ENCODE measurements around the gene SLC25A30.

SLC25A30 gene

DNA sequence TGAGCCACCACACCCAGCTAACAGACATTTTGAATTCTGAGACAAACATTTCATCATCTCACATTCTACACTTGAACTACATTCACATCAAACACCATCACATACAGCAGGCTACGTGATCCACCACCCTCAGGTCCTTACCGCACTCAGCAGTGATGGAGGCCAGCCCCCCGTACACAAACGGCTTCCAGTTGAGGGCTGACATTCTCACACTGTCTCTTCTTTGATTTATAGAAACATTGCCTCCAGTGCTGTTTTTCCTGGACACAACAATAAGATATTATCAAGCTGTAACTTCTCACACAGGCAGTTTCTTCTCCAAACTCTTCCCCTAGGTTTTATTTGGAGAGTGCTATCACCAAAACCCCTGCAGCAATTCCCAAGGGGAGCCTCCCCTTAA lies 7.0 kb downstream of the SLC25A30 start:
- Histone ChIP-seq H3K9ac (ENCODE audit: low read length in 2 of 2) (no peak overlapping the region), H3K36me3 (ENCODE audit: control insufficient read depth in 2 of 2, insufficient read depth in 2 of 2, low read length in 2 of 2) (peaks cover 0 to 16% of the 10 kb centered on the region in 2 donors), H3K9me3 (ENCODE audit: control insufficient read depth in 2 of 2, low read length in 2 of 2) (no peaks in the 10 kb centered on the region), H3K4me1 (ENCODE audit: control insufficient read depth, insufficient read depth, low read length) (peaks cover 7% of the 10 kb centered on the region), H3K4me3 (ENCODE audit: low read length in 2 of 2) (no peak overlapping the region), H3K27ac (ENCODE audit: low read length) (no peak overlapping the region), H3K27me3 (ENCODE audit: control insufficient read depth in 1 of 2, insufficient read depth in 2 of 2, low read length in 2 of 2) (no peaks in the 10 kb centered on the region)

DNA sequence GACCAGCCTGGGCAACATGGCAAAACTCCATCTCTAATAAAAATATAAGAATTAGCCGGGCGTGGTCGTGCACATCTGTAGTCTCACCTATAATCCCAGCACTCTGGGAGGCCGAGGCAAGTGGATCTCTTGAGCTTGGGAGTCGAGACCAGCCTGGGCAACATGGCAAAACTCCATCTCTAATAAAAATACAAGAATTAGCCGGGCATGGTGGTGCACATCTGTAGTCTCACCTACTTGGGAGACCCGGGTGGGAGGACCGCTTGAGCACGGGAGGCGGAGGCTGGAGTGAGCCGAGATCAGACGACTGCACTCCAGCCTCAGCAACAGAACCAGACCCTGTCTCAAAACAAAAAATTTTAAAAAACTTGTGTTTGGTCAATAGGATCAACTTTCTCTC lies 7.7 kb downstream of the SLC25A30 start:
- Histone ChIP-seq H3K36me3 (ENCODE audit: control insufficient read depth in 2 of 2, insufficient read depth in 2 of 2, low read length in 2 of 2) (peaks cover 3 to 16% of the 10 kb centered on the region in 2 donors), H3K9me3 (ENCODE audit: control insufficient read depth in 2 of 2, low read length in 2 of 2) (no peaks in the 10 kb centered on the region), H3K4me3 (ENCODE audit: low read length in 2 of 2) (no peak overlapping the region), H3K4me1 (ENCODE audit: control insufficient read depth, insufficient read depth, low read length) (peaks cover 7% of the 10 kb centered on the region), H3K27me3 (ENCODE audit: control insufficient read depth in 1 of 2, insufficient read depth in 2 of 2, low read length in 2 of 2) (no peaks in the 10 kb centered on the region), H3K27ac (ENCODE audit: low read length) (no peak overlapping the region), H3K9ac (ENCODE audit: low read length in 2 of 2) (no peak overlapping the region)

DNA sequence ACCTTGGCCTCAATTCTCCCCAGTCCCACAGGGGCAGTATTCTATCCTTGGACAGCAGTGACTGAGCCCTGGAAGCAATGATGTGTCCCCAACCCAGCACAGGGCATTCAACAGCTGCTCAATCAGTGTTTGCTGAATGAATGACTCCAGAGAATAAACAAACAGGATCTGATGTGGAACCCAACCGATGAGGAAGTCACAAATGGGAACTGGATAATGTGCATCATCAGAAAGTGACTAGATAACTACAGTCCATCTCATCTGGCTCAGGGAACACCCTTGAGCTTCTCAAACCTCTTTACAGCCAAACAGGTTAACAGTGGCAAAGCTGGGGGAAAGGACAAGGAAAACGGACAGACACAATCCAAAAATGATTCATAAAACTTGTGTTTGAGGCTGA lies 8.2 kb downstream of the SLC25A30 start:
- Histone ChIP-seq H3K9me3 (ENCODE audit: control insufficient read depth in 2 of 2, low read length in 2 of 2) (no peaks in the 10 kb centered on the region), H3K27me3 (ENCODE audit: control insufficient read depth in 1 of 2, insufficient read depth in 2 of 2, low read length in 2 of 2) (no peaks in the 10 kb centered on the region), H3K4me1 (ENCODE audit: control insufficient read depth, insufficient read depth, low read length) (peaks cover 4% of the 10 kb centered on the region), H3K4me3 (ENCODE audit: low read length in 2 of 2) (no peak overlapping the region), H3K36me3 (ENCODE audit: control insufficient read depth in 2 of 2, insufficient read depth in 2 of 2, low read length in 2 of 2) (peaks cover 8 to 16% of the 10 kb centered on the region in 2 donors), H3K27ac (ENCODE audit: low read length) (no peak overlapping the region), H3K9ac (ENCODE audit: low read length in 2 of 2) (no peak overlapping the region)

DNA sequence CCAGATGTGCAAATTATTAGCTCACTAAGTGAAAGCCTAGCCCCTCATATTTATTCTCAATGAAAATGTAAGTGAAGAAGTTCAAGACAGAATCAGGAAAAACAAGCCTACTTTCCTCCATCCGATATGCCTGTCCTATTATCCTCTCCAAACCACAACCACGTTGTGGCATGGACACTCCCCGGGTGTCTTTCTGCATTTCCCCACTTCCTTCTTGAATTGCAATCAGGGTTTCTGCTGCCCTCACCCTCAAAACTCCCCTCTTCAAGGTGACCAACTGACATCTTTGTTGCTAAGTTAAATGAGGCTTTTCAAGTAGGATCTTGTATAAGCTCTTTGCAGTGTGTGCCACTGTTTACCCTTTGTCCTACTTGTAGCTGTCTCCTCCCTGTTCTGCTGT lies 11.8 kb downstream of the SLC25A30 start:
- Histone ChIP-seq H3K27ac (ENCODE audit: low read length) (no peak overlapping the region), H3K9ac (ENCODE audit: low read length in 2 of 2) (no peak overlapping the region), H3K4me1 (ENCODE audit: control insufficient read depth, insufficient read depth, low read length) (no peaks in the 10 kb centered on the region), H3K36me3 (ENCODE audit: control insufficient read depth in 2 of 2, insufficient read depth in 2 of 2, low read length in 2 of 2) (peaks cover 8 to 23% of the 10 kb centered on the region in 2 donors), H3K9me3 (ENCODE audit: control insufficient read depth in 2 of 2, low read length in 2 of 2) (no peaks in the 10 kb centered on the region), H3K27me3 (ENCODE audit: control insufficient read depth in 1 of 2, insufficient read depth in 2 of 2, low read length in 2 of 2) (no peaks in the 10 kb centered on the region), H3K4me3 (ENCODE audit: low read length in 2 of 2) (no peak overlapping the region)

DNA sequence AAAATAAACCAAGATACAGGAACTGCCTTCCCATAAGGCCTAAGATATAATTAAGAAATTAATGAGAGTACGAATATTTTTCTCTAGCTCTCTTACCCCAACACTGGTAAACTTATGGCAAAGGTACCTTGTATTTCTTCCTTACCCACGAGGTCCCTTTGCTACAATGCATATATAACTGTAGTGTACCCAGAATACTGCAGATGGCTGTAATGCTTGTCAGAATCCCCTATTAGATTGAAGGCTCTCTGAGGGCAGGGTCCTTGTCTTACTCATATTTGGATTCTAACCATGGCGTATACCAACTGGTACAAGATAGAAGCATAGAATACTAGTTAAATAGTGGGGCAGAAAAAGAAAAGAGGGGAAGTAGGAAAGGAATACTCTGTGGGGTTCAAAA lies 15.1 kb downstream of the SLC25A30 start:
- Histone ChIP-seq H3K27me3 (ENCODE audit: control insufficient read depth in 1 of 2, insufficient read depth in 2 of 2, low read length in 2 of 2) (no peaks in the 10 kb centered on the region), H3K9me3 (ENCODE audit: control insufficient read depth in 2 of 2, low read length in 2 of 2) (no peaks in the 10 kb centered on the region), H3K36me3 (ENCODE audit: control insufficient read depth in 2 of 2, insufficient read depth in 2 of 2, low read length in 2 of 2) (peaks cover 12 to 23% of the 10 kb centered on the region in 2 donors), H3K27ac (ENCODE audit: low read length) (no peak overlapping the region), H3K9ac (ENCODE audit: low read length in 2 of 2) (no peak overlapping the region), H3K4me1 (ENCODE audit: control insufficient read depth, insufficient read depth, low read length) (no peaks in the 10 kb centered on the region), H3K4me3 (ENCODE audit: low read length in 2 of 2) (no peak overlapping the region)

DNA sequence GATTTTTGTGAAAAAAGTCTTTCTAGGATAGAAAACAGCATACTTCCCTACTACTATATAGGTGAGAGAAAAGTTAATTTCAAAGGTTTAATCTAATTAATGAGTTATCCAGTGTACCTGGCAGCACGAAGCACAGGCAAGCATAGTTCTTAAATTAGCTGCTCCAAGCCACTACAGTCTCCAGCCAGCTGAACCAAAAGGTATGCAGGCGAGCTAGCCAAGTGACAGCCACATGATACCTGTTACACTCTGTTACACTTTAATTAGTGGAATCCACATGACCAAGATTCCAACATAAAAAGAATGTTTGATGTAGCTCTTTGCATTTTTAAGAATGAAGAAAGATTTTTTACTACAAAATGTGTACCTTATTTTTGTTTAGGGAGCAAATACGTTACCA lies 15.5 kb downstream of the SLC25A30 start:
- Histone ChIP-seq H3K4me1 (ENCODE audit: control insufficient read depth, insufficient read depth, low read length) (no peaks in the 10 kb centered on the region), H3K27me3 (ENCODE audit: control insufficient read depth in 1 of 2, insufficient read depth in 2 of 2, low read length in 2 of 2) (no peaks in the 10 kb centered on the region), H3K27ac (ENCODE audit: low read length) (no peak overlapping the region), H3K36me3 (ENCODE audit: control insufficient read depth in 2 of 2, insufficient read depth in 2 of 2, low read length in 2 of 2) (peaks cover 14 to 19% of the 10 kb centered on the region in 2 donors), H3K4me3 (ENCODE audit: low read length in 2 of 2) (no peak overlapping the region), H3K9me3 (ENCODE audit: control insufficient read depth in 2 of 2, low read length in 2 of 2) (no peaks in the 10 kb centered on the region), H3K9ac (ENCODE audit: low read length in 2 of 2) (no peak overlapping the region)

DNA sequence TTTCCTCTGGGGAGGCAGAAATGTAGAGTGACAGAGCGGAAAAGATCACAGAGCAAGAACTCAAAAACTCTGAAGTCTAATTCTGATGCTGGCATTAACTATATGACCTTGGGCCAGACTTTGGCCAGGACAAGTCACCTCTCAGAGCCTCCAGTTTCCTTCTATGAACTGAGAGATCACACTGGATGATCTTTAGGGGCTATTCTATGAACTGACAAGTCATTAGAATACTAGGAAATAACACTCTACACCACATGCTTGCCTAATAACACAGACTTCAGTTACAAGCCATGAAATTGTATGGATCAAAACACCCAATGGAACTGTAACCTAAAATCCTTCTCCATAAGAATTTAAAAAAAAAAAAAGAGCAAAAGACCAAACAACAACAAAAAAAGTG lies 16.9 kb downstream of the SLC25A30 start:
- H3K27ac ChIP-seq (ENCODE audit: low read length), result no peak overlapping the region

DNA sequence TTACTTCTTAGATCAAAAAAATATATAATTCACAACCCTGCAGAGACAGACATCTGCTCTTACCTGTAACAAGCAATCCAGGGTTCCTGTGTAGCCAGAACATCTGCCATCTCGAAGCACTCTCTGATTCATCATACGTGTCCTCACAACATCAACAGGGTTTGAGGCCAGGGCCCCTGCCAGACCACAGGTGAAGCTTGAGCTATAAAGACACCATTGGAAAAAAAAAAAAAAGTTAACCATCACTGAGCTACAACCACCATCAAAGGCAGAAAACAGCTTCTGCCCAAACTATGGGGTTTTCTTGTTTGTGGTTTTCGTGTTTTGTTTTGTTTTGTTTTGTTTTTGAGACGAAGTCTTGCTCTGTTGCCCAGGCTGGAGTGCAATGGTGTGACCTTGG lies 19.3 kb downstream of the SLC25A30 start:
- Histone ChIP-seq H3K4me1 (ENCODE audit: control insufficient read depth, insufficient read depth, low read length) (peaks cover 7% of the 10 kb centered on the region), H3K27me3 (ENCODE audit: control insufficient read depth in 1 of 2, insufficient read depth in 2 of 2, low read length in 2 of 2) (no peaks in the 10 kb centered on the region), H3K36me3 (ENCODE audit: control insufficient read depth in 2 of 2, insufficient read depth in 2 of 2, low read length in 2 of 2) (peaks cover 14 to 21% of the 10 kb centered on the region in 2 donors), H3K4me3 (ENCODE audit: low read length in 2 of 2) (no peak overlapping the region), H3K27ac (ENCODE audit: low read length) (no peak overlapping the region), H3K9me3 (ENCODE audit: control insufficient read depth in 2 of 2, low read length in 2 of 2) (no peaks in the 10 kb centered on the region), H3K9ac (ENCODE audit: low read length in 2 of 2) (no peak overlapping the region)

More for the DNA sequence above, 16.9 kb downstream of the SLC25A30 start:
- Histone ChIP-seq H3K9ac (ENCODE audit: low read length in 2 of 2) (no peak overlapping the region), H3K4me3 (ENCODE audit: low read length in 2 of 2) (no peak overlapping the region), H3K36me3 (ENCODE audit: control insufficient read depth in 2 of 2, insufficient read depth in 2 of 2, low read length in 2 of 2) (peaks cover 16% of the 10 kb centered on the region in 2 donors), H3K27me3 (ENCODE audit: control insufficient read depth in 1 of 2, insufficient read depth in 2 of 2, low read length in 2 of 2) (no peaks in the 10 kb centered on the region), H3K4me1 (ENCODE audit: control insufficient read depth, insufficient read depth, low read length) (peaks cover 3% of the 10 kb centered on the region), H3K9me3 (ENCODE audit: control insufficient read depth in 2 of 2, low read length in 2 of 2) (no peaks in the 10 kb centered on the region)

DNA sequence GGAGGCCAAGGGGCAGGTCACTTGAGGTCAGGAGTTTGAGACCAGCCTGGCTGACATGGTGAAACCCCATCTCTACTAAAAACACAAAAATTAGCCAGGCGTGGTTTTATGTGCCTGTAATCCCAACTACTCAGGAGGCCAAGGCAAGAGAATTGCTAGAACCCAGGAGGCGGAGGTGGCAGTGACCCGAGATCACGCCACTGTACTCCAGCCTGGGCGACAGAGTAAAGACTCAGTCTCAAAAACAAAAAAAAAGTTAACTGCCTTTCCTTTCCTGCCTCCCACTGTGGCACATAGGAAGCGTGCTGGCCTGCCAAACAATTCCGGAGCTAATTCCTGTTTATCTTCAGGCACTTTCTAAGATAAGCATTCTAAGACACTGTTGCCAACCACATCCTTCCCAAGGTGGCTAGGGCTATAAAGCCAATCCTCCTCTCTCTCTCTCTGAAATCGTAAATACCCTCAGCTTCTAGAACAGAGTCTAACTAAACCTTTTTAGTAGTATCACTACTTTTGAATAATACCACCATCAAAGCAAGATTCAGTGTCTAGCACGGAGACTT lies 21.6 kb downstream of the SLC25A30 start:
- no peak overlapping the region for H3K4me3 ChIP-seq (ENCODE audit: low read length in 2 of 2)
- no peaks in the 10 kb centered on the region for H3K27me3 ChIP-seq (ENCODE audit: control insufficient read depth in 1 of 2, insufficient read depth in 2 of 2, low read length in 2 of 2)
- H3K27ac ChIP-seq (ENCODE audit: low read length), result no peak overlapping the region
- H3K36me3 ChIP-seq (ENCODE audit: control insufficient read depth in 2 of 2, insufficient read depth in 2 of 2, low read length in 2 of 2), result peaks cover 14 to 16% of the 10 kb centered on the region in 2 donors
- H3K9me3 ChIP-seq (ENCODE audit: control insufficient read depth in 2 of 2, low read length in 2 of 2), result no peaks in the 10 kb centered on the region
- peaks cover 7% of the 10 kb centered on the region for H3K4me1 ChIP-seq (ENCODE audit: control insufficient read depth, insufficient read depth, low read length)
- no peak overlapping the region for H3K9ac ChIP-seq (ENCODE audit: low read length in 2 of 2)

DNA sequence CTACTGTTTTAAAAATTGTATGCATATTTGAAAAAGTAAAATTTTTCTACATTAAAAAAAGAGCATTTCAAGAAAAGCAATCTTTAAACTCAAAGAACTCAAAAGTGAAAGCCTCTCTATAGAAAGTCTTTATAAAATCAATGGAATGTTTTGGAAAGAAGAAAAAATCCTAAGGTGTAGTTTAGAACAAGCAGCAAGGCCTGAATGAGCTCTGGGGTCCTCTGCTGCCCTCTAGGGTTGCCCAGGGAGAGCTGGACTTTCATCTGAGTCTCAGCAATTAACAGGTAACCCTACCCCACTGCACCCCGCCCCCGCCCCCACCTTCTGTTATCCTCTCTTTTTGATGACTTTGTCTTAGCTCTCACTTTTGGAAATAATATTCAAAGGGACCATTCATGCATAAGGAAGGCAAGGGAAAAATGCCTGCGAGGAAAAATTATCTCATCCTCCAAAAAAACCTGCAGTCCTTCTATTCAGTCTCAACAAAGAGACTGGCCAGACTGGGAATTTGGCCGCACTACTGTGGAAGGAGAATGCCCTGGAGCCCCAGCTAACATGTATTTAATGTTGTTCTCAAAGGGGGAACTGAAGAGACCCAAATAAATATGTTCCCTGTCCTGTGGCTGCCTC lies 24.1 kb downstream of the SLC25A30 start:
- Histone ChIP-seq H3K36me3 (ENCODE audit: control insufficient read depth in 2 of 2, insufficient read depth in 2 of 2, low read length in 2 of 2) (peaks cover 11% of the 10 kb centered on the region in 2 donors), H3K27me3 (ENCODE audit: control insufficient read depth in 1 of 2, insufficient read depth in 2 of 2, low read length in 2 of 2) (no peaks in the 10 kb centered on the region), H3K9ac (ENCODE audit: low read length in 2 of 2) (no peak overlapping the region), H3K4me1 (ENCODE audit: control insufficient read depth, insufficient read depth, low read length) (peaks cover 7% of the 10 kb centered on the region), H3K9me3 (ENCODE audit: control insufficient read depth in 2 of 2, low read length in 2 of 2) (no peaks in the 10 kb centered on the region), H3K4me3 (ENCODE audit: low read length in 2 of 2) (no peak overlapping the region), H3K27ac (ENCODE audit: low read length) (no peak overlapping the region)

DNA sequence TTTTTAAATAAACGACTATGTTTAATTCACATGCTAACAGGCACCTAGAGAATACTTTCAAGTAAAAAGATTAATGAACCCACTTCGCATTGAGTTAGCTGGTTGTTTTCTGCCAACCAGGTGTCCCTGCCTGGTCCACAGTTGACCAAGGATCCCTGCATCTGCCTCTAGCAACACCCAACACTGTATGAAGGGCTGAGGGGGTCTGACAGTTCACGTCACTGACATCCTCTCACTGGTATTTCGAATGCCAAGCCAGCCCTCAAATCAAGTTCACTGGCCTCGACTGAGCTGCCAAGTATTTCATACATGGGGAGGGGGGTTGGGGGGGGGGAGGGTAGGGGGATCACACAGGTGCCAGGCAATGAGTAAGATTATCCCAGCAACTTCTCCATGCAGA lies 25.4 kb downstream of the SLC25A30 start:
- H3K36me3 ChIP-seq (ENCODE audit: control insufficient read depth in 2 of 2, insufficient read depth in 2 of 2, low read length in 2 of 2), result peaks cover 7 to 9% of the 10 kb centered on the region in 2 donors
- no peaks in the 10 kb centered on the region for H3K27me3 ChIP-seq (ENCODE audit: control insufficient read depth in 1 of 2, insufficient read depth in 2 of 2, low read length in 2 of 2)
- no peak overlapping the region for H3K27ac ChIP-seq (ENCODE audit: low read length)
- no peak overlapping the region for H3K9ac ChIP-seq (ENCODE audit: low read length in 2 of 2)
- H3K4me3 ChIP-seq (ENCODE audit: low read length in 2 of 2), result no peak overlapping the region
- H3K4me1 ChIP-seq (ENCODE audit: control insufficient read depth, insufficient read depth, low read length), result peaks cover 7% of the 10 kb centered on the region
- no peaks in the 10 kb centered on the region for H3K9me3 ChIP-seq (ENCODE audit: control insufficient read depth in 2 of 2, low read length in 2 of 2)

Data from stomach smooth muscle (tissue), 2 donors.